ENCODE data around the gene GEMIN5. TPM values are rescaled to one million over a fixed set of nuclear protein-coding genes. Genes with fewer than 3 reads are reported as not detected.

Gene GEMIN5
- total RNA-seq, 2 experiments from 2014 or later: 2.7 to 3.7 TPM

GRCh38 chr5:154850255-154851062, 87.6 kb downstream of the GEMIN5 start, which contains the start of gene FAXDC2:
Gene FAXDC2 (minus strand): TSS chr5:154850603. CDS start chr5:154838178, 12,425 bp downstream.
- H3K27me3 ChIP-seq (ENCODE audit: control insufficient read depth in 1 of 2, insufficient read depth in 2 of 2, low read length in 2 of 2): no peaks in the 10 kb centered on the region
- Mint-ChIP-seq H3K4me3 (no peak within 1 kb of the TSS), H3K36me3 (ENCODE audit: low read depth) (no peaks in the 10 kb centered on the region), H3K27me3 (no peaks in the 10 kb centered on the region), H3K27ac (no peak within 1 kb of the TSS), H3K4me1 (ENCODE audit: low read depth) (peaks cover 9% of the 10 kb centered on the region), H3K9me3 (no peaks in the 10 kb centered on the region)
- ChIA-PET CTCF (no interaction called here), POLR2A (interaction anchor here (1.4 kb wide), 1 partner anchor 16 kb away, joined by 3 read pairs; no protein-coding TSS in a partner anchor)
- intact Hi-C loops (cut with DNase I, micrococcal nuclease): loop anchor here (10.0 kb wide), 2 partner anchors 406 to 656 kb away; partner anchors contain the start of genes GALNT10 (in 1 of the 2) and SAP30L (in 1 of the 2)
- H3K27ac ChIP-seq (ENCODE audit: low read depth in 1 of 2, low read length in 2 of 2): no peak within 1 kb of the TSS
- no peak within 1 kb of the TSS for H3K4me3 ChIP-seq (ENCODE audit: low read length)
- TF ChIP-seq CTCF (IDR thresholded peaks at IDR 0.05): no peak
- no peaks in the 10 kb centered on the region for H3K4me1 ChIP-seq (ENCODE audit: insufficient read depth, low read length)
- DNase-seq: no peak
- no peaks in the 10 kb centered on the region for H3K9me3 ChIP-seq (ENCODE audit: control insufficient read depth in 1 of 2, insufficient read depth in 1 of 2, low read length in 2 of 2)
- ATAC-seq (ENCODE audit: poor library complexity): no peak
- H3K36me3 ChIP-seq (ENCODE audit: insufficient read depth, low read length): no peaks in the 10 kb centered on the region

- DNase-seq (no peak), ATAC-seq (ENCODE audit: poor library complexity) (no peak)
- H3K4me3 Mint-ChIP-seq: no peak overlapping the region
- Histone ChIP-seq H3K27ac (ENCODE audit: low read depth in 1 of 2, low read length in 2 of 2) (no peak overlapping the region), H3K4me1 (ENCODE audit: insufficient read depth, low read length) (no peaks in the 10 kb centered on the region), H3K36me3 (ENCODE audit: insufficient read depth, low read length) (no peaks in the 10 kb centered on the region), H3K4me3 (ENCODE audit: low read length) (no peak overlapping the region), H3K27me3 (ENCODE audit: control insufficient read depth in 1 of 2, insufficient read depth in 2 of 2, low read length in 2 of 2) (no peaks in the 10 kb centered on the region), H3K9me3 (ENCODE audit: control insufficient read depth in 1 of 2, insufficient read depth in 1 of 2, low read length in 2 of 2) (no peaks in the 10 kb centered on the region)
- POLR2A ChIA-PET: interaction anchor here (1.4 kb wide), 1 partner anchor 15 kb away, joined by 3 read pairs; no protein-coding TSS in a partner anchor
- H3K27ac Mint-ChIP-seq: no peak overlapping the region
- CTCF ChIA-PET: no interaction called here
- no peaks in the 10 kb centered on the region for H3K9me3 Mint-ChIP-seq
- H3K36me3 Mint-ChIP-seq (ENCODE audit: low read depth): no peaks in the 10 kb centered on the region
- no peak for TF ChIP-seq CTCF (IDR thresholded peaks at IDR 0.05)
- H3K27me3 Mint-ChIP-seq: no peaks in the 10 kb centered on the region
- intact Hi-C loops (cut with DNase I, micrococcal nuclease): loop anchor here (10.0 kb wide), 2 partner anchors 405 to 655 kb away; partner anchors contain the start of genes GALNT10 (in 1 of the 2) and SAP30L (in 1 of the 2)
- H3K4me1 Mint-ChIP-seq (ENCODE audit: low read depth): peaks cover 9% of the 10 kb centered on the region
Observed at GRCh38 chr5:154849791-154850201, 88.2 kb downstream of the GEMIN5 start.

GRCh38 chr5:154849264-154849785, 88.7 kb downstream of the GEMIN5 start:
- DNase-seq: no peak
- H3K9me3 ChIP-seq (ENCODE audit: control insufficient read depth in 1 of 2, insufficient read depth in 1 of 2, low read length in 2 of 2): no peaks in the 10 kb centered on the region
- intact Hi-C loops (cut with DNase I, micrococcal nuclease): no loop called here
- Mint-ChIP-seq H3K36me3 (ENCODE audit: low read depth) (no peaks in the 10 kb centered on the region), H3K27me3 (no peaks in the 10 kb centered on the region), H3K27ac (no peak overlapping the region), H3K9me3 (no peaks in the 10 kb centered on the region), H3K4me3 (no peak overlapping the region), H3K4me1 (ENCODE audit: low read depth) (peaks cover 9% of the 10 kb centered on the region)
- H3K27ac ChIP-seq (ENCODE audit: low read depth in 1 of 2, low read length in 2 of 2): no peak overlapping the region
- no peak for TF ChIP-seq CTCF (IDR thresholded peaks at IDR 0.05)
- H3K27me3 ChIP-seq (ENCODE audit: control insufficient read depth in 1 of 2, insufficient read depth in 2 of 2, low read length in 2 of 2): no peaks in the 10 kb centered on the region
- H3K4me3 ChIP-seq (ENCODE audit: low read length): no peak overlapping the region
- CTCF ChIA-PET: no interaction called here
- H3K4me1 ChIP-seq (ENCODE audit: insufficient read depth, low read length): no peaks in the 10 kb centered on the region
- no peaks in the 10 kb centered on the region for H3K36me3 ChIP-seq (ENCODE audit: insufficient read depth, low read length)
- POLR2A ChIA-PET: interaction anchor here (1.4 kb wide), 1 partner anchor 14 kb away, joined by 3 read pairs; no protein-coding TSS in a partner anchor
- ATAC-seq (ENCODE audit: poor library complexity): no peak

Measured in CD4-positive, alpha-beta T cell (primary cell).